A549 (cell line): ENCODE results near the gene MEGF8. TPM values are rescaled to one million over a fixed set of nuclear protein-coding genes. Genes with fewer than 3 reads are reported as not detected.

Experiments
- ATAC-seq, 2 experiments: fragments of 200-7000 bp in 1 of 2; fragments of >200 bp in 1 of 2; cut with Nextera tagmentation in 1 of 2; cut with Tn5 transposase in 1 of 2; 3 replicates each; pipeline versions ENCODE4 v1.8.0 to v1.9.1; 2018 to 2020; ENCODE audit warnings: mild to moderate bottlenecking in 1 of 2, moderate library complexity in 1 of 2
- CTCF ChIA-PET: fragments of 300-600 bp; sonication (Branson Sonifier 250); formaldehyde crosslinking; extraction: SDS; loops from one replicate; lab custom pipeline; 2021; ENCODE audit warnings: antibody characterized with exemption, inconsistent platforms; lab: Yijun Ruan, JAX
- POLR2A ChIA-PET: fragments of 350-600 bp; formaldehyde crosslinking; extraction: SDS; loops from one replicate; lab custom pipeline; 2021; ENCODE audit warnings: antibody characterized with exemption, inconsistent platforms; lab: Yijun Ruan, JAX
- DNase-seq, 2 experiments: peaks; one replicate each; pipeline versions ENCODE4 v3.0.0 to v3.0.0-alpha.2; 2011 to 2016; ENCODE audit warnings: low read depth in 1 of 2, low spot score in 1 of 2
- FAIRE-seq: peaks from 2 replicates; lab custom pipeline; 2011; peaks lifted over from hg19 to GRCh38; lab: Jason Lieb, UNC
- H3K27ac ChIP-seq, 2 experiments: fragments of >200 bp; sonication (Bioruptor Twin); formaldehyde crosslinking; 3 replicates each; pipeline ENCODE4 v1.5.1; 2016 to 2017
- H3K4me1 ChIP-seq: fragments of >200 bp; sonication (Bioruptor Twin); formaldehyde crosslinking; 3 replicates; pipeline ENCODE4 v1.6.1; 2016
- H3K4me2 ChIP-seq: fragments of >200 bp; sonication (Bioruptor Twin); formaldehyde crosslinking; 3 replicates; pipeline ENCODE4 v1.6.1; 2016
- H3K4me3 ChIP-seq: fragments of >200 bp; sonication (Bioruptor Twin); formaldehyde crosslinking; 3 replicates; pipeline ENCODE4 v1.5.1; 2016
- H3K9me3 ChIP-seq: fragments of >200 bp; sonication (Bioruptor Twin); formaldehyde crosslinking; 3 replicates; pipeline ENCODE4 v1.6.1; 2016
- CEBPB ChIP-seq, 2 experiments: fragments of >200 bp in 1 of 2; sonication (Bioruptor Twin) in 1 of 2; formaldehyde crosslinking in 1 of 2; IDR thresholded peaks; 2 replicates each; pipeline ENCODE4 v1.6.1; 2012 to 2016
- EHF ChIP-seq: fragments of 250-450 bp; sonication (Bioruptor Pico); IDR thresholded peaks from 2 replicates; pipeline ENCODE4 v1.5.0; 2020; ENCODE audit warnings: mild to moderate bottlenecking
- EHMT2 ChIP-seq: fragments of 200-600 bp; sonication (generic); IDR thresholded peaks from 2 replicates; pipeline ENCODE4 v1.6.1; 2016; ENCODE audit warnings: antibody characterized with exemption, low read depth, mild to moderate bottlenecking, moderate library complexity
- FOXS1 ChIP-seq: fragments of 250-450 bp; sonication (Bioruptor Pico); IDR thresholded peaks from 2 replicates; pipeline ENCODE4 v1.5.0; 2020; ENCODE audit warnings: mild to moderate bottlenecking, moderate library complexity
- GATA3 ChIP-seq: IDR thresholded peaks from 2 replicates; pipeline ENCODE4 v1.6.1; 2012; ENCODE audit warnings: borderline replicate concordance
- HDAC2 ChIP-seq: fragments of 200-600 bp; sonication (generic); IDR thresholded peaks from 2 replicates; pipeline ENCODE4 v1.6.1; 2016
- HEYL ChIP-seq: fragments of 250-450 bp; sonication (Bioruptor Pico); IDR thresholded peaks from 2 replicates; pipeline ENCODE4 v1.8.0; 2021; ENCODE audit warnings: mild to moderate bottlenecking, moderate library complexity
- HOXB5 ChIP-seq: fragments of 250-450 bp; sonication (Bioruptor Pico); IDR thresholded peaks from 2 replicates; pipeline ENCODE4 v1.5.0; 2020; ENCODE audit warnings: mild to moderate bottlenecking, moderate library complexity
- JUNB ChIP-seq: fragments of >200 bp; sonication (Bioruptor Twin); formaldehyde crosslinking; IDR thresholded peaks from 2 replicates; pipeline ENCODE4 v1.6.1; 2016
- MAZ ChIP-seq: fragments of 150-350 bp; IDR thresholded peaks from 2 replicates; pipeline ENCODE4 v1.6.1; 2014; ENCODE audit warnings: antibody characterized with exemption, low read depth, low read length, borderline replicate concordance
- NFE2L2 ChIP-seq: fragments of 150-350 bp; conservative IDR thresholded peaks from 2 replicates; pipeline ENCODE4 v1.6.1; 2014; ENCODE audit warnings: low read length
- NR3C1 ChIP-seq: fragments of >200 bp; sonication (Bioruptor Twin); formaldehyde crosslinking; IDR thresholded peaks from 3 replicates; pipeline ENCODE4 v1.6.1; 2017
- RAD21 ChIP-seq, 2 experiments: fragments of >200 bp in 1 of 2; sonication (Bioruptor Twin) in 1 of 2; formaldehyde crosslinking in 1 of 2; IDR thresholded peaks in 1 of 2; conservative IDR thresholded peaks in 1 of 2; 2 replicates in 1 of 2; 3 replicates in 1 of 2; pipeline ENCODE4 v1.6.1; 2012 to 2018; ENCODE audit warnings: inconsistent platforms in 1 of 2
- TFCP2L1 ChIP-seq: fragments of 250-450 bp; sonication (Bioruptor Pico); IDR thresholded peaks from 2 replicates; pipeline ENCODE4 v1.5.0; 2021; ENCODE audit warnings: mild to moderate bottlenecking
- ZC3H11A ChIP-seq: fragments of 450-650 bp; IDR thresholded peaks from 2 replicates; pipeline ENCODE4 v1.6.1; 2014; ENCODE audit warnings: antibody characterized with exemption, mild to moderate bottlenecking
- ZNF302 ChIP-seq: fragments of 250-450 bp; sonication (Bioruptor Pico); IDR thresholded peaks from 2 replicates; pipeline ENCODE4 v1.9.0; 2021; ENCODE audit warnings: inconsistent platforms, mild to moderate bottlenecking, moderate library complexity
- ZSCAN20 ChIP-seq: fragments of 250-450 bp; sonication (Bioruptor Pico); IDR thresholded peaks from 2 replicates; pipeline ENCODE4 v1.8.0; 2022; ENCODE audit warnings: mild to moderate bottlenecking, moderate library complexity
- WGBS: methylation state at CpG from one replicate; pipeline ENCODE4 v1.1.6; 2017; ENCODE audit errors: missing lambda C conversion rate; 5-methylcytosine and 5-hydroxymethylcytosine counted together
- polyA plus RNA-seq, 4 experiments: library from polyadenylated mRNA; depleted of rRNA in 3 of 4; stranded (reverse); fragments of >200 nt; fragmentation: RNase III in 1 of 4; extraction: RNeasy Plus Mini Kit Qiagen cat#74134 plus additional on column Dnase treatment in 1 of 4; gene quantifications; 2 replicates in 3 of 4; 3 replicates in 1 of 4; pipeline ENCODE4 v1.2.3, GENCODE V29; 2011 to 2017
- TF ChIP-seq, protein P1 (sequence below): fragments of 150-350 bp; IDR thresholded peaks from 2 replicates; pipeline ENCODE4 v1.6.1; 2014; ENCODE audit warnings: low read depth, mild to moderate bottlenecking, low read length
- TF ChIP-seq, protein P2 (sequence below): fragments of 250-450 bp; sonication (Bioruptor Pico); IDR thresholded peaks from 2 replicates; pipeline ENCODE4 v1.5.0; 2020; ENCODE audit warnings: low read depth, mild to moderate bottlenecking, moderate library complexity
- TF ChIP-seq, protein P3 (sequence below): fragments of 250-450 bp; sonication (Bioruptor Pico); IDR thresholded peaks from 2 replicates; pipeline ENCODE4 v1.5.0; 2021; ENCODE audit warnings: mild to moderate bottlenecking, moderate library complexity, borderline replicate concordance
- TF ChIP-seq, protein P4 (sequence below): IDR thresholded peaks from 2 replicates; pipeline ENCODE4 v1.6.1; 2012
- TF ChIP-seq, protein P5 (sequence below): fragments of 450-650 bp; IDR thresholded peaks from 2 replicates; pipeline ENCODE4 v1.6.1; 2014; ENCODE audit warnings: antibody characterized with exemption

Gene MEGF8
- polyA plus RNA-seq, 2 of the 4 experiments (the other 2 are of a cell fraction): 10.4 to 27.2 TPM

DNA sequence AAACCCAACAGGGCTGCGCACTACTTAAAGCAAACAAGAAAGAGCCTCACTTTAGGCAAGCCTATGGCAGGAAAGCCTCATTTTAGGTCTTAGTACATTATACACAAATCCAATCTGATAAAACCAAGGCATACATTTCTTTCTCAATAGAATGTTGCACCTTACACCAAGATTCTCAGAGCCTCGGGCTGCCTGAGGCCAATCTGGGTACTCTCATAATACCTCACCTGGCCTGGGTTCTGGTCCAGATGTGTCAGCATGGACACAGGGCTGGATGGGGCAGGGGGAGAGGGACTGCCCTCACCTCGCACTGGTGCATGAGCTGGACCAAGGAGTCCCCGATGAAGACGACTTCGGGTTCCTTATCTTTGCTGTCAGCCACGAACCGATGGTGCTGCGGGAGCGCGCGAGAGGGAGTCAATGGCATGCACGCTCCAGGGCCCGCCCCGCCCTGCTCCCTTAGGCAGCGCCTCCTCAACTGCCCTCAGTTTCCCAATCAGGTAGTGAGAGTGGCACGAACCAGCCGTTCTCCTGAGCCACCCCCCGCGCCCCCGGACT, 23.7 kb upstream of the MEGF8 start, which contains the start of gene PRR19:
PRR19 (plus strand) TSS at position 487 of the 558 bp plus-strand sequence. CDS start 7,453 bp downstream, outside the sequence.
- peak within 1 kb of the TSS; percentile 74 to 85 for H3K27ac ChIP-seq
- TF ChIP-seq NFE2L2 (no peak), ZNF302 (CRISPR knock-in tag) (no peak), NR3C1 (no peak), MAZ (no peak), GATA3 (no peak), ZSCAN20 (CRISPR knock-in tag) (no peak), JUNB (no peak), TFCP2L1 (CRISPR knock-in tag) (no peak), CEBPB (IDR thresholded peaks at IDR 0.05) (no peak), EHF (CRISPR knock-in tag) (no peak), HDAC2 (no peak), EHMT2 (no peak)
- TF ChIP-seq, protein P1, sequence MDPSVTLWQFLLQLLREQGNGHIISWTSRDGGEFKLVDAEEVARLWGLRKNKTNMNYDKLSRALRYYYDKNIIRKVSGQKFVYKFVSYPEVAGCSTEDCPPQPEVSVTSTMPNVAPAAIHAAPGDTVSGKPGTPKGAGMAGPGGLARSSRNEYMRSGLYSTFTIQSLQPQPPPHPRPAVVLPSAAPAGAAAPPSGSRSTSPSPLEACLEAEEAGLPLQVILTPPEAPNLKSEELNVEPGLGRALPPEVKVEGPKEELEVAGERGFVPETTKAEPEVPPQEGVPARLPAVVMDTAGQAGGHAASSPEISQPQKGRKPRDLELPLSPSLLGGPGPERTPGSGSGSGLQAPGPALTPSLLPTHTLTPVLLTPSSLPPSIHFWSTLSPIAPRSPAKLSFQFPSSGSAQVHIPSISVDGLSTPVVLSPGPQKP: no peak
- TF ChIP-seq, protein P2, sequence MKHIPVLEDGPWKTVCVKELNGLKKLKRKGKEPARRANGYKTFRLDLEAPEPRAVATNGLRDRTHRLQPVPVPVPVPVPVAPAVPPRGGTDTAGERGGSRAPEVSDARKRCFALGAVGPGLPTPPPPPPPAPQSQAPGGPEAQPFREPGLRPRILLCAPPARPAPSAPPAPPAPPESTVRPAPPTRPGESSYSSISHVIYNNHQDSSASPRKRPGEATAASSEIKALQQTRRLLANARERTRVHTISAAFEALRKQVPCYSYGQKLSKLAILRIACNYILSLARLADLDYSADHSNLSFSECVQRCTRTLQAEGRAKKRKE (CRISPR knock-in tag): no peak
- TF ChIP-seq, protein P3, sequence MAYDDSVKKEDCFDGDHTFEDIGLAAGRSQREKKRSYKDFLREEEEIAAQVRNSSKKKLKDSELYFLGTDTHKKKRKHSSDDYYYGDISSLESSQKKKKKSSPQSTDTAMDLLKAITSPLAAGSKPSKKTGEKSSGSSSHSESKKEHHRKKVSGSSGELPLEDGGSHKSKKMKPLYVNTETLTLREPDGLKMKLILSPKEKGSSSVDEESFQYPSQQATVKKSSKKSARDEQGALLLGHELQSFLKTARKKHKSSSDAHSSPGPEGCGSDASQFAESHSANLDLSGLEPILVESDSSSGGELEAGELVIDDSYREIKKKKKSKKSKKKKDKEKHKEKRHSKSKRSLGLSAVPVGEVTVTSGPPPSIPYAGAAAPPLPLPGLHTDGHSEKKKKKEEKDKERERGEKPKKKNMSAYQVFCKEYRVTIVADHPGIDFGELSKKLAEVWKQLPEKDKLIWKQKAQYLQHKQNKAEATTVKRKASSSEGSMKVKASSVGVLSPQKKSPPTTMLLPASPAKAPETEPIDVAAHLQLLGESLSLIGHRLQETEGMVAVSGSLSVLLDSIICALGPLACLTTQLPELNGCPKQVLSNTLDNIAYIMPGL: no peak
- TF ChIP-seq, protein P4, sequence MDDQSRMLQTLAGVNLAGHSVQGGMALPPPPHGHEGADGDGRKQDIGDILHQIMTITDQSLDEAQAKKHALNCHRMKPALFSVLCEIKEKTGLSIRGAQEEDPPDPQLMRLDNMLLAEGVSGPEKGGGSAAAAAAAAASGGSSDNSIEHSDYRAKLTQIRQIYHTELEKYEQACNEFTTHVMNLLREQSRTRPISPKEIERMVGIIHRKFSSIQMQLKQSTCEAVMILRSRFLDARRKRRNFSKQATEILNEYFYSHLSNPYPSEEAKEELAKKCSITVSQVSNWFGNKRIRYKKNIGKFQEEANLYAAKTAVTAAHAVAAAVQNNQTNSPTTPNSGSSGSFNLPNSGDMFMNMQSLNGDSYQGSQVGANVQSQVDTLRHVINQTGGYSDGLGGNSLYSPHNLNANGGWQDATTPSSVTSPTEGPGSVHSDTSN: no peak
- TF ChIP-seq, protein P5, sequence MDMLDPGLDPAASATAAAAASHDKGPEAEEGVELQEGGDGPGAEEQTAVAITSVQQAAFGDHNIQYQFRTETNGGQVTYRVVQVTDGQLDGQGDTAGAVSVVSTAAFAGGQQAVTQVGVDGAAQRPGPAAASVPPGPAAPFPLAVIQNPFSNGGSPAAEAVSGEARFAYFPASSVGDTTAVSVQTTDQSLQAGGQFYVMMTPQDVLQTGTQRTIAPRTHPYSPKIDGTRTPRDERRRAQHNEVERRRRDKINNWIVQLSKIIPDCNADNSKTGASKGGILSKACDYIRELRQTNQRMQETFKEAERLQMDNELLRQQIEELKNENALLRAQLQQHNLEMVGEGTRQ: no peak
- ATAC-seq (peak; percentile 37 to 63), DNase-seq (no peak), FAIRE-seq (peak; percentile 87)
- ChIA-PET CTCF (interaction anchor here (0.5 to 23.7 kb wide), 9 partner anchors 10 to 193 kb away, joined by 3 to 616 read pairs (median 7); partner anchors contain the start of genes GSK3A and TMEM145), POLR2A (interaction anchor here (0.6 to 1.3 kb wide), 8 partner anchors 9 to 59 kb away, joined by 3 to 13 read pairs (median 6); partner anchors contain the start of genes CIC and GSK3A)
- H3K4me1 ChIP-seq: peaks cover 19% of the 10 kb centered on the region
- H3K9me3 ChIP-seq: no peaks in the 10 kb centered on the region
- 17% methylated on average over 16 of the region's 21 CpGs for WGBS
- peak within 1 kb of the TSS; percentile 90 for H3K4me2 ChIP-seq
- H3K4me3 ChIP-seq: peak within 1 kb of the TSS; percentile 65

DNA sequence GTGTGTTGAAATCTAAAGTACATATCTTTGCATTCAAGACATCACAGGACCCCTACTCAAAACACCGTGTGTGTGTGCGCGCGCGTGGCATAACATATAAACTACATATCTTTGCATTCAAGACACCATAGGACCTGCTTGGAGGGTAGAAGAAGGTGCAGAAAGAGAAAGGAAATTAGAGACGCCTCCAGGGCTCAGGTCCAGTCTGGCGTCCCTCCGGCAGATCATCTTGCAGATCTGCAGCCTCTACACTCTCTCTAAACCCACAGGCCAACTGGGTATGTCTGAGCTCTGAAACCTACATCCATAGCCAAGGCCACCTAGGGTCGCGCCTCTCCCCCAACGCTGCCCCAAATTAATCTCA, 22.4 kb upstream of the MEGF8 start:
- peak overlapping the region; percentile 74 to 85 for H3K27ac ChIP-seq
- peak overlapping the region; percentile 65 for H3K4me3 ChIP-seq
- TF ChIP-seq ZC3H11A (no peak), ZNF302 (CRISPR knock-in tag) (no peak), HEYL (no peak), FOXS1 (no peak), RAD21 (conservative IDR thresholded peaks at IDR 0.05 in 1 of 2, IDR thresholded peaks at IDR 0.05 in 1 of 2) (no peak), HOXB5 (CRISPR knock-in tag) (no peak)
- TF ChIP-seq, protein P5: no peak
- TF ChIP-seq, protein P3: no peak
- TF ChIP-seq, protein P2 (CRISPR knock-in tag): no peak
- H3K4me2 ChIP-seq: peak overlapping the region; percentile 90
- no peak for DNase-seq
- no peaks in the 10 kb centered on the region for H3K9me3 ChIP-seq
- ChIA-PET POLR2A (interaction anchor here (0.5 to 1.3 kb wide), 9 partner anchors 20 to 189 kb away, joined by 3 to 13 read pairs (median 5); partner anchors contain the start of gene GSK3A), CTCF (interaction anchor here (1.0 to 23.7 kb wide), 7 partner anchors 12 to 194 kb away, joined by 3 to 616 read pairs (median 6); partner anchors contain the start of genes GSK3A and TMEM145)
- ATAC-seq: no peak
- WGBS: 90% methylated on average over 11 of the region's 11 CpGs
- peak; percentile 72 for FAIRE-seq
- H3K4me1 ChIP-seq: peaks cover 19% of the 10 kb centered on the region
